GM18519 (cell line): ENCODE measurements around the gene WDFY2.

Experiments used
- ATAC-seq: cut with Tn5 transposase; IDR thresholded peaks from one replicate; pipeline ENCODE4 v1.9.1; 2021; ENCODE audit warnings: mild to moderate bottlenecking, moderate library complexity; ENCODE audit not compliant: unreplicated experiment, low FRiP score

WDFY2 gene

DNA sequence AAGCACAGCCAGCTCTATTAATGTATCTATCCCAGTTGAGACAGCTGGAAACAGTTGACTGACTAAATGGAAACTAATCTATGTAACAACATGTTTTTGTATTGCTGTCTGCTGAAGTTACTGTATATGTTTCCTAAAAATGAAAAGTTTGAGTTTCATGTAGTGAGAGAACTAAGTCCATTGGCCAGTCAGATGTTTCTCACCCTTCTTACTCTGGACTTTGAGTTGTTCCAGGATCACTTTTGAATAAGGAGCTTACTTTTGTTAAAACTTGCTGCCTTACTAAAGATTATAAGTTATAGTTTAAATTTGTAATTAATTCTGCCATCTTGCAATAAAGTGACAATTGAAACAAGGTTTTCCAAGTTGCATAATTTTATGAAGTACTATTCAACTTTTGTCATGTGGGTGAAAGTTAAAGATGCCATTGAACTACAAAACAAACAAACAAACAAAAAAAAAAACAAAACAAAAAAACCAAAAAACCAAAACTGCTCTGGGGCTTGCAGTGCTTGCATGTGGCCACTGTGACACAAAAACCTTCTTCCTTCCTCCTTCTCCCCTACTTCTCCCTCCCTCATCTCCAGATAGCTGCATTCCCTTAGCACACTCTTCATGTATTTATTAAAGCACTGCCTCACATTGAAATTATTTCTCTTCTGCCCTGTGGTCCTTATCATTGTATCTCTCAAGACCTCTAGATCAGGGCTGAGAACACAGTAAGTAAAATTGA lies 15.3 kb downstream of the WDFY2 start:
- ATAC-seq, result no peak

DNA sequence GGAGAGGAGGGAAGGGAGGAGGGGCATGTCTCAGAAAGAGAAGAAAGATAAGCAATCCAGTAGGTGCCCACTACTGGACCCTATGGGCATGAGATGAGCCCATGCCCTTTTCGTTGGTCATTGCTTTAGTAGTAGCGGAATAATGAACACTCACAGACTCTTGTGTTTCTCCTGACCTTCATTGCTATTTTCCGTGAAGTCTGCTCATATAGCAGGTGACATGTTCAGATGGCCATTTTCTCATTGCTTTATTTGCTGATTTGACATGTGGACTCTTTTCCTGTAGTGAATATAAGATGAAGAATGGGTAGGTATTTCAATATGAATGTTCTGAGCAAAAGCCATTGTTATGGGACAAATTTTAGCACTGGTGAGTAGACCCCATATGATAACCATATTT lies 16.4 kb downstream of the WDFY2 start:
- ATAC-seq, result no peak

DNA sequence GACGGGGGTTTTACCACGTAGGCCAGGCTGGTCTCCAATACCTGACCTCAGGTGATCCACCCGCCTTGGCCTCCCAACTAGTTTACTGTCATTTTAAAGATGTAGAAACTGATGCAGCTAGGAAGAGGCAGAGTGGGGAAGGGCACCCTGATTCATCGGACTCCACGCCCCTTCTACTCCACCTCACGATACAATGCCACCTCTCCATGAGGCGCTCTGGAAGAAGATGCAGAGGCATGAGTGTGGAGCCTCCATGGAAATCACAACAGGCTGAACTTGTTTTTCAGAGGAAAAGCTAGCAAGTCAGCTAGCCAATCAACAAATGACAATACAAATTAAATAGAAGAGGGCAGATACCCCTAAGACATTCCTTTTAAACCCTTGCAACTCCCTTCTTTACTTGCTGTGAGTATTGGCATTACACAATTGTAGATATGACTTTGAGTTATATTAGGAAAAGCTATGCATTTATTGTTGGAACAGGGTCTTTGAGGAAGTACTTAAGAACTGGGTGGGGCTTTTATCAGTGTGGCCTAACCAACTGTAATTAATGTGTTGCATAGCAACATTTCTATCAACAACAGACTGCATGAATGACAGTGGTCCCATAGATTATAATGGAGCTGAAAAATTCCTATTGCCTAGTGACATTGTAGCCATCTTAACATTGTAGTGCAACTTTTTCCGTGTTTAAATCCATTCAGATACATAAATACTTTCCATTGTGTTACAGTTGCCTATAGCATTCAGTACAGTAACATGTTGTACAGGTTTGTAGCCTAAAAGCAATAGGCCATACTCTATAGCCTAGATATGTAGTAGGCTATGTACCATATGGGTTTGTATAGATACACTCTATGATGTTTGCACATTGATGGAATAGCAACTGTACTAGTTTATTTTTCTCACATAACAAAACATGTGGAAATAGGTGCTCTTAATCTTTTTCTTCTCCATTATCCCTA lies 17.6 kb downstream of the WDFY2 start:
- ATAC-seq, result no peak

DNA sequence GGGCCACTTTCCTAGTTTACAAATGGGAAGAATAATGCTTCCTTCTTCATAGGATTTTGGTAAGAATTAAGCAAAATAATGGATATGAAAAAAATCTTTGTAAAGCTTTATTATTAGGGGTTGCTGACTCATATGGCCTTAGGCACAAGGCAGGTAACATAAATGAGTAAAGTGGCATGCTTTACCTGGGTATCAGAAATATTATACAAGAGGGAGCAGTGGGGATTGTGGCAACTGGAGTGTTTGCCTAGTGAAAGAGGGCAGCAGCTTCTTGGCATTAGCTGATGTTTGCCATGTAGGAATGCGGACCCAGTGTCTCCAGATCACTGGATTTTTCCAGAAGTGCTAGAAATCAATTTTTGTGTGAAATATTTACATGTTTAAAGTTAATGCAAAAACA lies 19.5 kb downstream of the WDFY2 start:
- ATAC-seq, result no peak

DNA sequence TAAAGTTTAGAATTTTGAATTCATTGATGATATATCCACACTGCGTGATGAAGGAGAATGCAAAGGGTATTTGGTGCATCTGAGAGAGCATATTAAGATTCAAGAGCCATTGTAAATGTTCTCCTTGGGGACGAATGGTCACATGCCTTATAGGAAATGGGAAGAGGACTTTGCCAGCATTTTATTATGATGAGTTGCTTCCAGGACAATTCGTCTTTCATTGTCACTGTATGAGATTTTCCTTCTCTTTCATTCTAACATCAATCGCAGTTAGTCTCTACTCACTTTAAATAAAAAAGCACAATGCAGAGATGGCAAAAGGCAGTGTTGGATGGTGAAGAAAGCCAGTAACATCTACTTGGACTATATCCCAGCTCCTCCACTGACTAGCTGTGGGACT lies 21.4 kb downstream of the WDFY2 start:
- ATAC-seq, result no peak

DNA sequence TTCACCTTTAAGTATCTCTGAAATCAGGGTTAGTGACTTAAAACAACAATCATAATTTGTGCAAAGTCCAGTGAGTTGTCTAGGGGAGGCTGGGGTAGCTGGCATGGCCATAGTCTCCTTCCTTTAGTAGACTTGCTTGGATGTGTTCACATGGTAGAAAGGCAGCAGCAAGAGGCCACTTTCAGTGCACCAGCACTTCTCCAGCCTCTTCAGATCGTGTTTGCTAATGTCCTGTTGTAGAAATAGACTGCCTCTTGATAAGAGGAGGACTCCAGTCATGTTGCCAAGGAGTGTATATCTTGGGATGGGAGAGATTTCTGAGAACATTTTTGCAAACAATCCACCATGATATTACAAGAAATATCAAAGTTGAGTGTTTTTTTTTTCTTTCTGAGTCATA lies 22.9 kb downstream of the WDFY2 start:
- ATAC-seq, result no peak

DNA sequence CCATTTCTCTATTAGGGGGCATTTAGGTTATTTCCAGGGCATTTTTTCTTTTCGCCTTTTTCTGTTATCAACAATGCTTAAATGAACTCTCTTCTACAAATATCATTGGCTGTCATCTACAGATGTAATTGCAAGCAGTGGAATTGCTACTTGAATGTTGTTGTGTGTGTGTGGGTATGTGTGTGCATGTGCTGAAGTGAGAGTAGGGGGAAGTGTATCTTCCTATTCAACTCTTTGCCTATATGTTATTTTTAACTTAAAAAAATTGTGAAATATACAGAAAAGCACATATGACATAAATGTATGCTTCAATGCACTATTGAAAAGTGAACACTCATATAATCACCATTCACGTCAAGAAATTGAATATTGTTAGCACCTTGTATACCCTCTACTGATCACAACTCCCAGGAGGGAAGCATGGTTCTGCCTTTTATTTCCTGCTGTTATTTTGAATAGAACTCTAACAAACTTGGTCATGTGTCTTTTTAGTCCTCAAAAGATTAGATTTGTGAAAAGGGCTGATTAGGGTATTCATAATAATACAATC lies 24.7 kb downstream of the WDFY2 start:
- no peak for ATAC-seq

DNA sequence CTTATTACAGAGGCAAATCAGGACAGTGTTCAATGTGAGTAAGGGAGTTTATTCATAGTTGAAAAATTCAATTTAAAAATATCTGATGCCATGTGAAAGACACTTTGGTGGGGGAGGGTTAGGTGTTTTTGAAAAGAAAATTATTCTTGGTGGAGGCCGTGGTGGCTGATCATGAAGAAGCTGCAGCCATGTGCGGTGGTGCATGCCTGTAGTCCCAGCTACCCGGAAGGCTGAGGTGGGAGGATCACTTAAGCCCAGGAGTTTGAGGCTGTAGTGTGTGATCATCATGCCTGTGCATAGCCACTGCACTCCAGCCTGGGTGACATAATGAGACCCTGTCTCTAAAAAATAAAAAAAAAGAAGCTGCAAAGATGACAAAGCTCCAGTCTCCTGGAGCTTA lies 28.6 kb downstream of the WDFY2 start:
- no peak for ATAC-seq

DNA sequence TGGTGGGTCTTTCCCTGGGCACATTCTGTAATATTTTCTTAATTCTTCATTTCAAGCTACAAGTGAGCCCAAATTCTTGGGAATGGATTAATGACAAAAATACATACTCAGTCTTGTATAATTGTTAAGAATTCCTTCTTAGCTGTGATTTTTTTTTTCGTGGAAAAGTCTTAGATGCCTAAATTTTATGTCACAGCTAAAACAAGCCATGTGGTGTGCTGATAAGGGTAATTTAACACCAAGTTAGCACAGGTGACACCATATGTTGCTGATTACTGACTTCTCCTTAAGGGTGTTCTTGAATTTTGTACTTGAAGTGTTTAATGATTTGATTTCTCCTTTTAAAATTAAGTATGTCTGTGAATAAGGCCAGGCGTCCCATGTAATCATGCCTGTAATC lies 29.3 kb downstream of the WDFY2 start:
- no peak for ATAC-seq

DNA sequence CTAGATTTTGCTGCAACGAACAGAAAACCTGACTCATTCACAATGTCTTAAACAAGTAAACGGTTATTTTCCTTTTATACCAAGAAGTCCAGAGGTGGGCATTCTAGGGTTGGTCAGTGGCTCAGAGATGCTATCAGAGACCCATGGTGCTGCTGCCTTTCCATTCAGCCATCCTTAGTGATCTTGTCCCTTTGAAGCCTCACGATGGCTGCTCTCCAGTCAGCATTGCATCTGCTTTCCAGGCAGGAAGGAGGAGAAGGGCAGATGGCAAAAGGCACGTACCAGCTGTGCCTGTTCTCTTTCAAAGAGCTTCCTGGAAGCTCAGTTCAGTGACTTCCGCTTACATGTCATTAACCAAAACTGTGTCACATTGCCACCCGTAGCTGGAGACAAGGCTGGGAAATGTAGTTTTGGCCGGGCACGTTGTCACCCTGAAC lies 30.1 kb downstream of the WDFY2 start:
- peak; percentile 81 for ATAC-seq

DNA sequence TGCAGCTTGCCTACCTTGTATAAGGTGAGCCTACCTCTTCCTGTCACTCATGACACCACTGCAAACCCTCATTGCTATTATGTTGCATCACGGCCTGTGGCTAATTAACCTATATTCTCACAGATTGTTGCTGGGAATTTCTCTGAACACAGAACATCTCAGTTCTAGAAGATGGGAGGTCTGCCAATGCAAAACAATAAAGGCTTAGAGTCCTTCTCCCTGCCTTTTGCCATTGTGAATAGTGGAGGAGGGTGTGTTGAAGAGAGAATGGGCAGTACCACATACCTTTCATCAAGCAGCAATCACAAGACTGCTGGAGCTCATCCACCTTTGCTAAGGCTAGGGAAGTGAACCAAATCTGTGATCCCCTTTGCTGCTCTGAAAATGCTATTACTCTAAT lies 34.4 kb downstream of the WDFY2 start:
- ATAC-seq, result no peak

DNA sequence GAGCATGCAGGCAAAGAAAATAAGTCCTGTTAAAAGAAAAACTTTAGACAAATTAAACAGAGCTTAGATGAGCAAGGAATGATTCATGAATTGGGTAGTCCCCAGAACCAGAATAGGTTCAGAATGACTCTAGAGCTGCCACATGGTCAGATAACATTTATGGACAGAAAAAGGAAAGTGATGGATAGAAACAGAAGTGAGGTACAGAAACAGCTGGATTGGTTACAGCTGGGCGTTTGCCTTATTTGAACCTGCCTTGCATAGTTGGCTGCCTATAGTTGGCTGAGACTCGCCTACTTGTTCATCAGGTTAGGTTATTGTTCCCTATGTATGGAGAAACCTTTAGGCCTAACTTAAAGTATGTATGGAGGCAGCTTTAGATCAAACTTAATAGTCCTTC lies 35.4 kb downstream of the WDFY2 start:
- ATAC-seq, result no peak

DNA sequence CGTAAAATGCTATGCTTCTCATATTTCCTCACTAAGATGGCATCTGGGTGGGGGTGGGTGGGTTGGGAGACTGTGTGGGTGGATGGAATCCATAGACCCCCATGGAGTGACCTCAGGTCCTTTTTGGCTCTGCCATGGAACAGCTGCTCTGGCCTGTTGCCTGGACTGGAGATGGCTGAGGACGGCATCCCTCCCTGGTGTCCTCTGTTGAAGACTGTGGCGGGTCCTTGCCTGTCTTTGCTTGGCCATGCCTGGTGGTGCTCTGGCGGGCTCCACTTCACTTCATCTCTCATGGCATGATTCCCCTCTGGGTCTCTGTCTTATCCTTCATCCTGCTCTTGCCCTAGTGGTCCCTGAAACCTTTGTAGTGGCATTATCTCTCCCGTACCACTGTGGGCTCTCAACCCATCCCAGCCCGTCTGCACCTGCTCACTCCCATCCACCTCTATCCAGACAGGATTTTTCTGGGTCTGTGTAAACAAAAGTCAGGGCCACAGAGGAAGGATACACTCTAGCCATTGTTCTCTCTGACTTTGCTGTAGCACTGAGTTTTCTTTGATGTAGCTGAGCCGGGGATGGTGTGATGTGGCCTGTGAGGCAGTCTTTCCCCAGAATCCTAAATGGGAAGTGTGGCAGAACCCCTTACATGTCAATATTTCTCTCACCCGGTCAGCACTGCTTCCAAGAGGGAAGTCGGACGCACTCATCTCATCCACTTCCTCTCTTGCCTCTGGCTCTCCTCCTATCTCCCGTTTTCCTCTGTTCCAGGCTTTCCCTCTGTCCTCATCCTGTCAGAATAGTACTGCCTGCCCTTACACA lies 36.1 kb downstream of the WDFY2 start:
- ATAC-seq, result no peak

DNA sequence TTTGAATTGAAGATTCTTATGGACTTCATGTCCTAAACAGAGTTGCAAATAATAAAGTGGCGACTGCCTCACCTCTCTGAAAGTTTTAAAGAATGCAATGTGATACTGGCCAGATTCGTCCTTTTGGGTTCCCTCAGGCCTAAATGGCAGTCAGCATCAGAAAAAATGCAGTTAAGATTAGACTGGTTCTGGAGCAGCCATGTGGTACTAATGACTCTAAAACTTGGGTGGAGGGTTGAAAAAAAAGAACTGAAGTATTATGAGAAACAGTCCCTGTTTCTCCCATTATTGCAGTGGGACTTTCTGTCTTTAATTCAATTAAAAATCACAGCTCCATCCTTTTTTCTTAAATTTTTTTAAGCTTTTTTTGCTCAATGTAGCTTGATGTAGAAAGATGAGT lies 37.3 kb downstream of the WDFY2 start:
- ATAC-seq, result no peak

DNA sequence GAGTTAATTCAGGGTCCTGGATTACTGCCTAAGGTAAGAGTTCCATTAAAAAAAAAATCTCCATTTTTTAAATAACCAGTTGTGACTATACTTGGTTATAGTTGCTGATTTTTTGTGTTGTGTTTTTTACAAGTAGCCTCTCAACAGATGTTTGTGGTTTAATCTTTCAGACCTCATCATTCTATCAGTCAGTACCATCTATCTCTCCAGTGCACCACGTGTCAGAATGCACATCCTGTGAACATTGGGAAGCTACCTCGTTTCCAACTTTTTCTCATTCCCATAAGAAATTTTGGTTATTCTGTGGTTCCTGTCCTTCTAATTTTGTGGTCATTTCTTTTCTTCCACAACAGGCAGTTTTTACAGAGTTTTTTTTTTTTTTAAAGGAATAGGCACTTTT lies 39.2 kb downstream of the WDFY2 start:
- ATAC-seq, result no peak

DNA sequence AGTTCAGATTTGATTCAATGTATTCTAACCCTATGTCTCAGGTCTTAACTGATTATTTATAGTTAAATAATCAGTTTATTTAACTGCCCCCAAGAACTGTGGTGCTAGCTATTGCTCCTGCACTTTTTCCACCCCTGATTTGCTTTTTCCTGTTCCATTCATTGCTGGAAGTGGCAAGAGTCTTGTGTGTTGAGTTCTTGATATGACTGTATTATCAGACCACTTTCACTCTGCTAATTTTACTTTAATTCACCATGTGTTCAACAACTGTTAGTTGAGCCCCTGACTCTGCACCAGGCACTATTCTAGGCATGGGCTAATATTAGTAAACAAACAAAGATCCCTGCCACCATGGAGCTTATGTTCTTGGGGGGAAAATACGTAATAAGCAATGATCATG lies 39.9 kb downstream of the WDFY2 start:
- no peak for ATAC-seq

DNA sequence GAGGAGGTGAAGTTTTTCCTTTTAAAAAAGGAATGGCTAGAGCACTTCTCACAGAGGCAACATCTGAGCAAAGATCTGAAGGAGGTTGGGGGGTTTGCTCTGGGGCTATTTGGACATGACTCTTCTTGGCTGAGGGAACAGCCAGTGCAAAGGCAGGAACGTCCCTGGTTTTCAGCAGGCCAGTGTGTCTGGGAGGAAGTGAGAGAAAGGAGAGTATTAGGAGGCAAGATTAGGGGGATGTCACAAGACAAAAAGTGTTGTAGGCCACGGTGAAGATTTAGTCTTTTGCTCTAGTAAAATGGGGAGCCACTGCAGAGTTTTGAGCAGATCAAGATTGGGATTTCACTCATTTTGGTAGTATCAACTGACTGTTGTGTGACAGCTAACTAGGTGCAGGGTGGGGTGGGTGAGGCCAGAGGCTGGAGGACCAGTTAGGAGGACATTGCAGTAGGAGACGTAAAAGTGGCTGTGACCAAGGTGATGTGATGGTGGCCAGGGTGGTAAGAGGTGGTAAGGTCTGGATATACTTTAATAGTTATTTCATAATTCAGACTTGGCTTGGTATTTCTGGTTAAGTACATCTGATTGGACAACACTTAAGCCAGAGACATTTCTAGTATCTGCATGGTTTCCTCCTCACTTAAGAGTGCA lies 40.6 kb downstream of the WDFY2 start:
- ATAC-seq, result no peak

DNA sequence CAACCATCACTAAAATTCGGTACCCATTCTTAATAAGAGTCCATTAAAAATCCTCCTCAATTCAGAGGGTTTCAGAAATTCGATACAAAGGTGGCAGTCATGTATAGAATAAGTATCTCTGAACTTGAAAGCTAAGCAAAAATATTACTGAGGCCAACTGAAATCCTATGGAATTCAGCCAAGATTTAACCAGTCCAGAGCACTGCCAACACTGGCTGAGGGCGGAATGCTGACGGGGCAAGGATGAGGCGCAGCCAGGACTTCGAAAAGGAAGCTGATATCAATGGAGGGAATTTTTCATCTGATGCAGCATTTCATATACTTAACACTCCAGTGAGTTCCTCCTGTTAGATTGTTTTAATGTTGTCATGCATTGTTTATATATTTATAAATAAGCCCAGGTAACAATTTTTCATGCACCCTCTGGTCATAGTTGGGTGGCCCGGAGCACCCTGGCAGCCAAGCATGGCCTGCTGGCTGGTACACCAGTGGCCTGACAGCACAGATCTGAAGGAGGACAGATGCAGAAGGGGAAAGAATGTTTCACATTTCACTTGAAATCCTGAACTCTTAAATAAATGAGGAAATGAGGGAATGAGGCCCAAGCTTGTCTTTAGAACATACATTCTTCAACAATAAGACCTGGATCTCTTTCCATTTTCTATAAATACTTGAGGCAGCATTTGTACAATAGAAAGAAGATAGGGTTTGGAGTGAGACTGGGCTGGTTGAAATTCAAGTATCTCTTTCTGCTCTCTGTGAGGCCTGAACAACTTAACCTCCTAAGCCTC lies 41.5 kb downstream of the WDFY2 start:
- ATAC-seq, result no peak

DNA sequence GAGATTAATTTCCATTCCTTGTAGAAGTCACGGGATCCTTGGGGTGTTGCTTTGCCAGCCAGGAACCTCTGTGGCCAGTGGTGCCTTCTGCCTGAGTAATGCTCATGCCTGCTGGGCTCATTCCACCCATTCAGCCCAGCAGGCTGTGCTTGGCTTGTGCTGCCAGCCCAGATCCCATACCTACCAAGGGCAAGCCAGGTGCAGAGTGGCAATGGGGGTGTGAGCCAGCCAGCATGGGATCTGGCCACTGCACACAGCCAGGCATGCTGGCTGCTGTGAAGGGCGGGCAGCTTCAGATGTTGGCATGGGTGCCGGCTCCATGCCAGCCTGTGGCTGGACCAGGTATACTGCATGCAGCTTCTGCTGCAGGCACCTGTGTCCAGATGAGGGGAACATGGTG lies 42.5 kb downstream of the WDFY2 start:
- ATAC-seq, result no peak
